ENCODE data around the gene ZFP36L2. TPM values are rescaled to one million over a fixed set of nuclear protein-coding genes. Genes with fewer than 3 reads are reported as not detected.
A peak's percentile ranks its signal among the peaks of the same experiment; 100 is the strongest.

The ZFP36L2 gene
- total RNA-seq, 1 donor from 2014 or later = 62.1 TPM

GRCh38 chr2:43175020-43175441 lies 51.4 kb downstream of the ZFP36L2 start:
- ATAC-seq (ENCODE audit: low read depth) = no peak
- Mint-ChIP-seq H3K9me3 (no peaks in the 10 kb centered on the region), H3K36me3 (ENCODE audit: low read depth) (peaks cover 2% of the 10 kb centered on the region), H3K27me3 (no peaks in the 10 kb centered on the region), H3K27ac (peak overlapping the region; percentile 91), H3K4me1 (peaks cover 81% of the 10 kb centered on the region), H3K4me3 (peak overlapping the region; percentile 64)
- intact Hi-C loops (cut with micrococcal nuclease) = no loop called here
- no peak for TF ChIP-seq CTCF (IDR thresholded peaks at IDR 0.05)
- ChIA-PET CTCF (interaction anchor here (0.8 to 1.4 kb wide), 8 partner anchors 22 to 200 kb away, joined by 3 to 6 read pairs (median 4); no protein-coding TSS in a partner anchor), POLR2A (interaction anchor here (0.8 to 13.0 kb wide), 11 partner anchors 12 to 48 kb away, joined by 3 to 344 read pairs (median 5); partner anchors contain the start of gene ZFP36L2)
- DNase-seq = no peak

- H3K9me3 Mint-ChIP-seq = no peaks in the 10 kb centered on the region
These were observed 52.0 kb downstream of the ZFP36L2 start for GRCh38 chr2:43174368-43174916.

More at GRCh38 chr2:43174368-43174916, 52.0 kb downstream of the ZFP36L2 start:
- peaks cover 87% of the 10 kb centered on the region for H3K4me1 Mint-ChIP-seq
- TF ChIP-seq CTCF (IDR thresholded peaks at IDR 0.05) = no peak
- ATAC-seq (ENCODE audit: low read depth) (peak; percentile 79), DNase-seq (peak; percentile 54)
- CTCF ChIA-PET = interaction anchor here (0.8 to 1.4 kb wide), 8 partner anchors 23 to 199 kb away, joined by 3 to 6 read pairs (median 4); no protein-coding TSS in a partner anchor
- peak overlapping the region; percentile 64 for H3K4me3 Mint-ChIP-seq
- H3K27ac Mint-ChIP-seq = peak overlapping the region; percentile 91
- intact Hi-C loops (cut with micrococcal nuclease) = loop anchor here (1.0 to 5.0 kb wide), 5 partner anchors 15 to 1072 kb away; partner anchors contain the start of gene ZFP36L2
- no peaks in the 10 kb centered on the region for H3K27me3 Mint-ChIP-seq
- peaks cover 2% of the 10 kb centered on the region for H3K36me3 Mint-ChIP-seq (ENCODE audit: low read depth)
- POLR2A ChIA-PET = interaction anchor here (0.8 to 13.0 kb wide), 13 partner anchors 12 to 49 kb away, joined by 3 to 344 read pairs (median 4); partner anchors contain the start of gene ZFP36L2
